Activated CD4-positive, alpha-beta T cell treated with anti-CD3 and anti-CD28 coated beads, Interleukin-2, amount 50 U/mL, for 24 hours (primary cell): Measurements from ENCODE around the gene RAPSN.

ENCODE experiments used
- DNase-seq, 2 donors: peaks; one replicate each; pipeline ENCODE4 v3.0.0-alpha.2; 2020; ENCODE audit warnings: low read depth in 1 of 2, low spot score in 1 of 2

The RAPSN gene

GRCh38 chr11:47408598-47409439 is 40.1 kb downstream of the RAPSN start:
- DNase-seq: no peak

DNA sequence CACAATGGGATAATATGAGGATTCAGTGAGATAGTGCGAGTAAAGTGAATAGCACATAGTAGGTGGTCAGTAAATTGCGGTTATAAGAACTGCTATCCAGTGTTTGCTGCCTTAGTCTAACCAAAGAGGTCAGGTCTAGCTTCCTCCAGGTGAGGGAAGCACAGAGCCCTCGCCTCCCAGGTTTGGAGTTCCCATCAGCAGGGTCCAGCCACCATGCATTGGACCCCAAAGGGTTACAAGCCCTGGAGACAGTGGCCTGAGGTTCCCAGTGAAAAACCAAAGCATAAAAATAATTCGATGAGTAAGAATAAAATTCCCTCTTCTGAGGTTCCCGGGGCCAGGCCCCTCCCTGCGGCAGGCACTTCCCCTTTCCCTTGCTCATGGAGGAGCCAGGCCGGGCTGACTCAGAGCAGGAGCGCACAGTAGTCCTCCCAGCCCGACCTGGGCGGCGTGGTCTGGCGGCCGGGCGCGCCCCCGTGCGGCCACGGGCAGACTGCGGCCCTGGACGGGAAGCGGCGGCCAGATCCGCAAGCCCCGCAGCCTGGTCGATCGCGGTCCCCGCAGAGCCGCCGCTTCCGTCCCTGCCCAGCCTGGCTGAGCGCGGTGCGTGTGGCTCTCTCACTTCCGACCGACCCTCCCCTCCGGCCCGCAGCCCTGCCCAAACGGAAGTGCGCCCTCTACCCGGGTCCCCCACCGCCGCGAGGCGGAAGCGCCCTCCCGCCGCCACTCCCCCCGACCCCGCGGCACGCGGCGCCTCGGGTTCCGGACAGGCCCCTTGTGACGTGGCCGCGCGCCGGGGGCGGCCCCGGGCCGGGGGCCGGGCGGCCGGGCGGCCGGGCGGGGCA is 41.0 kb downstream of the RAPSN start, which contains the start of gene SLC39A13:
SLC39A13 (plus strand) TSS at position 845 of the 845 bp plus-strand sequence. CDS start 1,505 bp downstream, outside the sequence.
- peak; percentile 87 to 88 for DNase-seq

DNA sequence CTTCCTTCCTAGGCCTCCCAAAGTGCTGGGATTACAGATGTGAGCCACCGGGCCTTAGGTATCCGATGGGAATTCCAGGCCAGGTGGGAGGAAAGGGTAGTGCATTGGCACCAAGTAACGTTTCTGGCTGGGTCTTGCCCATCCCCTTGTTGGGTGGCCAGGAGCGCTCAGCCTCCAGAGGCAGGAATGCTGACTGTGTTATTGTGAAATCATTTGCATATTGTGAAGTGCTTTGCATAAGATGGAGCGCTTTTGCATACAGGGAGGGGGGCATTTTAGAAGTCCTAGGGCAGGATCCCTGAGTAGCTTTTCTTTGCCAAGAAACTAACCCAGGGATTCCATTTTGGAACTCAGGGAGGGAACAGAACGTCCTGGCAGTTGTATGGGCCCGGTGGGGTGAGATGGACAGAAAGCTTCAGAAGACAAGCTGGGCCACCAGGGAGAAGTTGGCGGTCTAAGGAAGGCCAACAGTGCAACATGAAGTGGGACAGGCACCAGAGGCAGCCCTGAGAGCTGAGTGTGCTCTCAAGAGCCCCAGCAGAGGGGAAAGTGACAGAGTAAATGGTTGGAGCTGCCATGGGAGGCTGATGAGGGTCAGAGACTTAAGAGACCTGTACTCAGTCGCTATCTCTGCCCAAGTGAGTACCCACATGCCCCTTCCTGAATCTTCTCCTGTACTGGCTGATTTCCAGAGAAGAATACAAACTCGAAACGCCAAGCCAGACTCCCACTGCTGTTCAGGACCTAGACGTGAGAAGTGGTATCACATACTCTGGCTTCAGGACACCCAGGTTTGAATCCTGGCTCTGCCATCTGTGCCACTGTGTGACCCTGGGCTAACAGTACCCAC is 41.8 kb downstream of the RAPSN start:
- no peak for DNase-seq

GRCh38 chr11:47403571-47403970 is 45.4 kb downstream of the RAPSN start:
- no peak for DNase-seq

DNA sequence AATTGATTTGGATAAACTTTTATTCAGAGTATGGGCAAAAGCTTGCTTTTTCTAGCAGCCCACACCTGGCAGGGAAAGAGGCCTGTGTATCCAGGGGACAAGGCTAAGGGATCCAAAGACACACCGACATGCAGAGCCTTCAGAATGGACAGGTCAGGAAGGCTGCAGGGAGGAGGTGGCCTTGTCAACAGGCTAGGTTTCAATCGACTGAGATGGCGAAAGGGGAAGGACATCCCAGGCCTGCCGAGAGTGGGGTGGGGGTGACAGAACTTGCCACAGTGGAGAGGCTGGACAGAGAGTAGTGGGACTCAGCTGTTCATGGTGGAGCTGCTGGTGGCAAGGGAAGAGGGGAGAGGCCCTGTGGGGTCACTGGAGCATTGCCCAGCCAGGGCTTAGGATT is 45.8 kb downstream of the RAPSN start:
- DNase-seq: no peak

DNA sequence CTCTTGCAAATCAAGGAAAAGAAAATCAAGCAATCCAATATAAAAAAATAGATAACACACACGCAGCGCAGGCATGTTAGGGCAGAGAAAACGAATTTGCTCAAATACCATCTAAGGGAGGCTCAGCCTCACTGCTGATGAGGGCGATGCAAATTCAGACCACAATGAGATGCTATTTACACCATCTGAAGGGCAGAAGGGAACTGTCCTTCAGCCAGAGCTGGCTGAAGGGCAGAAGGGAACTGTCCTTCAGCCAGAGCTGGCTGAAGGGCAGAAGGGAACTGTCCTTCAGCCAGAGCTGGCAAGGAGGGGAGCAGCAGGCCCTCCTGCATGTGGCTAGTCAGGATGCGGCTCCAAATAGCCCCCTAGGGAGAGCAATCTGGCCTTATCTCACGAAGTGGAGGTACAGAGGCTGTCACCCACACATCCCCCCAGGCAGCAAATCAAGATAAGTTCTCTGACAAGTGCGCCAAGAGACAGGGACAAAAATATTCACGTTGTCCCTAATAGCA is 48.1 kb downstream of the RAPSN start:
- no peak for DNase-seq

DNA sequence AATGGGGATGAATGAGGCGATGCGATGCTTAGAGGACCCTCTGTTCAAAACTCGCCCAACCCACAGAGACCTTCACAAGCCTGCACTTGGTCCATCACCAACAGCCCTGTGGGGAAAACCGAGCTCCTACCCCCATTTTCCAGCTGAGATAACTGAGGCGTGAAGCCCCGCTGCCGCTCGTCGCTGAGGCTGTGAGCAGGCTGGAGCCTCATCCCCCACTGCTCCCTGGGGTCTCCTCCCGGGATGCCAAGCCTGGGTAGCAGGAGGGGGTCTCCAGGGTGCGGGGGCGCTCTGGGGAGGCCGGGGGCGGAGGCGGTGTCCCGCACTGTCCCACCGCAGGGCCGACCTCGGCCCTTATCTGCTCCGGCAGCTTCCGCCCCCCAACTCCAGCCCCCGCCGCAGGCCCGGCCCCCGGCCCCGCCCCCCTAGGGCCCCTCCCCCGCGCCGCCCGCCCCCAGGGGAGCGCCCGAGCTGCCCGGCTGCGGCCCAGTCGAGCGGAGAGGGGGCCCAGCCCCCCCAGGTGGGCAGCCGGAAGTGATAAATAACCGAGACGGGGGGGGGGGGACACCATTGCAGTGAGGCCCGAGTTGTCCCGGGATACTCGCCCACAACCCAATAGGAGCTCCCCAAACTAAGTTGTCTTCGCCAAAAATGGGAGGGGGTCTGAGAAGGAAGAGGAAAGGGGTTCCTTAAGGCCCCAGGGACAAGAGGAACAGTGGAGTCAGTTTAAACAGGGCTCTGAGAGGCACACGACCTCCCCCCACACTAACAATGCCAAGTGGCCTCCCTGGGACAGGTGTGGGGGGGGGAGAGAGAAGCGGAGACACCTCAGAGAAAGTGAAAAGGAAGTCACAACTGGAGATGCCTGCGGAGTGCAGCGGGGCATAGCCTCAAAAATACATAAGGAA is 48.8 kb downstream of the RAPSN start:
- no peak for DNase-seq

GRCh38 chr11:47398551-47398950 is 50.4 kb downstream of the RAPSN start:
- no peak for DNase-seq

DNA sequence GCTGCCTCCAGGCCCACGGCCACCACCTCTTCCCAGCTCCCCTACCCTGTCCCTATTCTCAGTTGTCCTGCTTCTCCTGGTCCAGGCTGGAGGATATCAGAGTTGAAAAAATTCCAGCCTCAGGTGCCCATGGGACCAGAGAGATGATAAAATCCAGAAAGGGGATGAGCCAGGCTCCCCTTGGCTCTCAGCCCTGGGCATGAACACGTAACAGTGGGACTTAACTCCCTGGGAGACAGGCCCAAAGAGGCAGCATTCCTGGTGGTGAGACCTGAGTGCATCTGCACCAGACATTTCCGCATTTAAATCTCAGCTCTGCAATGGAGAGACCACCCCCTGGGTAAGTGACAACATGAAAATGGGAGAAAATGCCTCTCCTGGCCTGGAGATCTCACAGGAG is 50.9 kb downstream of the RAPSN start:
- no peak for DNase-seq

DNA sequence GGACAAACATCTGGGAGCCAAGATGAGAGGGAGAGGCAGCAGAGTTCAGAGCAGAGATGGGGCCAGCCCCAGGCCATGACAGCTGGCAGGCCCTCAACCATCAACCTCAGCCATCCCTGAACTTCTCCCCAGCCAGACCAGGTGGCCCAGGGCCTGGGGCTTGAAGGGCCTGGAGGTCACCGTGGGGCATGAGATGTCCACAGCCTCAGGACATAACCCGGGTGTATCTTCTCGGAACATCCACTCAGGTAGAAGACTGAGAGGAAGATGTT is 53.0 kb downstream of the RAPSN start:
- DNase-seq: no peak

- no peak for DNase-seq
Measured at GRCh38 chr11:47395223-47396048, 53.5 kb downstream of the RAPSN start.

- peak in 1 of 2 donors; percentile 50 for DNase-seq
Measured at GRCh38 chr11:47394322-47395222, 54.4 kb downstream of the RAPSN start.

- DNase-seq: no peak
Measured at GRCh38 chr11:47394050-47394321, 55.0 kb downstream of the RAPSN start.

DNA sequence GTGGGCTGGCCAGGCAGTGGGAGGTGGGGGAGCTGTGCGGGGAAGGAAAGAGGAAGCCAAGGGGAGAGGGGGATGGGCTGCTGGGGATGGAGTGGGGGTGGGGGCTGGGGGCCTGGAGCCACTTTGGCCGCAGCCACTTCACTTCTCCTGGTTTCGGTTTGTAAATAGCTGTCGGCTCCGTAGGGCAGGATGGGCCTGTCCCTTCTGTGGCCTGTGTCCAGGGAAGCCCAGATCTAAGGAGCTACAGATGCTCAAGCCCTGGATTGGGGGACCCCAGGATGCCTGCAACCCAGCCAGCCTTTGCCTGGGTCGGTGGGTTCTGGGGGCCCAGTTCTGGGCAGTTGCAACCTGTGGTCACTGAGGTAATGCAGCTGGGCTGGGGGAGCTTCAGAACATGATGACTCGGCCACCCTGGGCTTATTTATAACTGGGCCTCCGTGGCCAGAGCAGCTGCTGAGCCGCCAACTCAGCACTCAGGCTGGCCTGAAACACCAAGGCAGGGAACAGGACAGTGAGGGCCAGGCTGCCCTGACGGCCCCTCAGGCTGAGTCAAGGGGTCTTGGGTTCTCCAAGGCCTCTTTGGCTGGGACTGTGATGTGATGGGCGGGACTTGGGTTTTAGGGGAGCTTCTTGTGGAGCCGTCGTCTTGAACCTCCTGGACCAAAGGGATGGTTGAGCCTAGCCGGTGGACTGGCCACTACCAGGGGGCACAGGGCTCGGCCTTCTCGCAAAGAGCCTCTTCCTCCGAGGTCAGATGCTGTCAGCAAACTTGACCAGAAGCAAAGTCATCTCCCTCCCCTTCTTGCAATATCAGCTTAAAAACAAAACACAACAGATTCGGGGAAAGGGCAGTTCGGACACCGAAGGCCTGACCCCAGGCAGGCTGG is 55.5 kb downstream of the RAPSN start:
- DNase-seq: no peak

GRCh38 chr11:47392546-47393162 is 56.3 kb downstream of the RAPSN start:
- no peak for DNase-seq

- DNase-seq: no peak
Measured at GRCh38 chr11:47391711-47392432, 57.1 kb downstream of the RAPSN start.
